Activated CD8-positive, alpha-beta T cell treated with anti-CD3 and anti-CD28 coated beads for 36 hours (primary cell): ENCODE data around the gene ADCY10. TPM values are rescaled to one million over a fixed set of nuclear protein-coding genes. Genes with fewer than 3 reads are reported as not detected.
"Not testable (repeated sequence)": the region's sequence is repeated elsewhere in the genome, so short reads cannot be mapped to it uniquely, and the experiment has no call there.

Experiments
- ATAC-seq: fragments of 200-7000 bp; cut with Tn5 transposase; one replicate; pipeline ENCODE4 v1.10.0; 2021; ENCODE audit warnings: mild to moderate bottlenecking, moderate library complexity
- CTCF ChIA-PET: fragments of 350-600 bp; sonication (Branson Sonifier 250); formaldehyde crosslinking; loops from one replicate; lab custom pipeline; 2021; ENCODE audit warnings: antibody characterized with exemption; lab: Charles Lee
- POLR2A ChIA-PET: fragments of 350-600 bp; sonication (Branson Sonifier 250); formaldehyde crosslinking; loops from one replicate; lab custom pipeline; 2021; ENCODE audit warnings: antibody characterized with exemption; lab: Charles Lee
- DNase-seq: peaks from one replicate; pipeline ENCODE4 v3.0.0-alpha.2; 2020
- H3K27ac Mint-ChIP-seq: one replicate; pipeline ENCODE4 v1.8.0; 2021; ENCODE audit warnings: mild to moderate bottlenecking, mixed read lengths
- H3K27me3 Mint-ChIP-seq: one replicate; pipeline ENCODE4 v1.8.0; 2021; ENCODE audit warnings: mixed read lengths
- H3K36me3 Mint-ChIP-seq: one replicate; pipeline ENCODE4 v1.8.0; 2021; ENCODE audit warnings: low read depth, mixed read lengths
- H3K4me1 Mint-ChIP-seq: one replicate; pipeline ENCODE4 v1.8.0; 2021; ENCODE audit warnings: low read depth, mixed read lengths
- H3K4me3 Mint-ChIP-seq: one replicate; pipeline ENCODE4 v1.8.0; 2021; ENCODE audit warnings: mild to moderate bottlenecking, moderate library complexity, mixed read lengths
- H3K9me3 Mint-ChIP-seq: one replicate; pipeline ENCODE4 v1.8.0; 2021; ENCODE audit warnings: mixed read lengths
- intact Hi-C: fragments of 100-400 bp; cut with micrococcal nuclease; formaldehyde crosslinking; loops from one replicate; pipeline ENCODE4 v1.10.0; 2022
- total RNA-seq, 2 experiments: library from RNA; stranded (reverse); gene quantifications; one replicate each; pipeline ENCODE4 v1.2.3, GENCODE V29; 2021
- TF ChIP-seq, protein P1 (sequence below): fragments of 200-600 bp; IDR thresholded peaks from one replicate; pipeline ENCODE4 v1.8.0; 2022; ENCODE audit warnings: antibody characterized with exemption, mild to moderate bottlenecking

ADCY10 gene
- total RNA-seq, 2 experiments from 2014 or later, result 0.05 TPM; not detected in 1

DNA sequence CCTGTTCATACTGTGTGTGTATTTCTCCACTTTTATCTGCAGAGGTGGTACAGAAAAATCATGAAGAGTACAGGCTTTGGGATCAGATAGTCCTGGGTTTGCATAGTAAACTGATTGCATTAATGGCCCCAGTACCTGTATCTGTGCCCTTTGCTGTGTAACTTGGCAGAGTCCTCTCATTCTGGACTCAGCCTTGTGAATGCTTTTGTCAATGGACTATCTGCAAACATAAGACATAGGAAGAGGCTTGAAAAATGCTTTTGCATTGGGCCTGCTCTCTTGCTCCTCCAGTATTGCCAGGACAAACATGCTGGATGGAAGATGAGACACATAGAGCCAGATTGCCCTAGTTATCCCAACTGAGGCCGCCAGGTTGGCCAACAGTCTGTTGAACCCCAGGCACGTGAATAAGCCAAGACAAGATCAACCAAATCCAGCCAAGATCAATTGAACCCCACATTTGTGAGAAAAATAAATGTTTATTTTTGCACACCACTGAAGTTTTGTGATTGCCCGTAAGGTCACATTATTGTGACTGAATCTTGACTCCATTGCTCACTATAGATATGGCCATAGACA, 37.2 kb downstream of the ADCY10 start:
- no peaks in the 10 kb centered on the region for H3K9me3 Mint-ChIP-seq
- DNase-seq (no peak), ATAC-seq (no peak)
- ChIA-PET CTCF (no interaction called here), POLR2A (no interaction called here)
- TF ChIP-seq, protein P1, sequence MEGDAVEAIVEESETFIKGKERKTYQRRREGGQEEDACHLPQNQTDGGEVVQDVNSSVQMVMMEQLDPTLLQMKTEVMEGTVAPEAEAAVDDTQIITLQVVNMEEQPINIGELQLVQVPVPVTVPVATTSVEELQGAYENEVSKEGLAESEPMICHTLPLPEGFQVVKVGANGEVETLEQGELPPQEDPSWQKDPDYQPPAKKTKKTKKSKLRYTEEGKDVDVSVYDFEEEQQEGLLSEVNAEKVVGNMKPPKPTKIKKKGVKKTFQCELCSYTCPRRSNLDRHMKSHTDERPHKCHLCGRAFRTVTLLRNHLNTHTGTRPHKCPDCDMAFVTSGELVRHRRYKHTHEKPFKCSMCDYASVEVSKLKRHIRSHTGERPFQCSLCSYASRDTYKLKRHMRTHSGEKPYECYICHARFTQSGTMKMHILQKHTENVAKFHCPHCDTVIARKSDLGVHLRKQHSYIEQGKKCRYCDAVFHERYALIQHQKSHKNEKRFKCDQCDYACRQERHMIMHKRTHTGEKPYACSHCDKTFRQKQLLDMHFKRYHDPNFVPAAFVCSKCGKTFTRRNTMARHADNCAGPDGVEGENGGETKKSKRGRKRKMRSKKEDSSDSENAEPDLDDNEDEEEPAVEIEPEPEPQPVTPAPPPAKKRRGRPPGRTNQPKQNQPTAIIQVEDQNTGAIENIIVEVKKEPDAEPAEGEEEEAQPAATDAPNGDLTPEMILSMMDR, result no peak
- H3K27ac Mint-ChIP-seq, result no peak overlapping the region
- H3K36me3 Mint-ChIP-seq, result no peaks in the 10 kb centered on the region
- H3K4me1 Mint-ChIP-seq, result no peaks in the 10 kb centered on the region
- H3K27me3 Mint-ChIP-seq, result no peaks in the 10 kb centered on the region
- H3K4me3 Mint-ChIP-seq, result no peak overlapping the region
- intact Hi-C loops, result no loop called here

DNA sequence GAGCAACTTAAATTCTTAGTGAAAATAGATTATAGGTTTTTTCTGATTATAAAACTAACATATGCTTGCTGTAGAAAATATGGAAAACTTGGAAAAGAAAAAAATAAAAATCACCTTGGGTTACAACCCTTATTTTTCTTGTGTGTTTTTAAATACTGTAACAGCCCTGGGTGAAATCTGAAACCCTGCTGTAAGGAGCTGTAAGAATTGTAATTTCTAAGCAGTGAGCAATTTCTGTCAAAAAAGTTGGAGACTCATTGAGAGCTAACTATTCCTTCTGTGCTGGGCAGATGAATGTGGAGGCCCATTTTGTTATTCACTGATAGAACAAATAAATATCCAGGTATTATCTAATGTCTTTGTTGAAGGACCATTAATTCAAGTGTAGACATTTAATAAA, 42.6 kb downstream of the ADCY10 start:
- no peak overlapping the region for H3K27ac Mint-ChIP-seq
- H3K4me3 Mint-ChIP-seq, result no peak overlapping the region
- TF ChIP-seq, protein P1, result no peak
- H3K9me3 Mint-ChIP-seq, result no peaks in the 10 kb centered on the region
- no peaks in the 10 kb centered on the region for H3K36me3 Mint-ChIP-seq
- intact Hi-C loops, result no loop called here
- CTCF ChIA-PET, result interaction anchor here (1.4 kb wide), 1 partner anchor 11 kb away, joined by 3 read pairs; no protein-coding TSS in a partner anchor
- ATAC-seq (no peak), DNase-seq (no peak)
- no peaks in the 10 kb centered on the region for H3K4me1 Mint-ChIP-seq
- POLR2A ChIA-PET, result no interaction called here
- no peaks in the 10 kb centered on the region for H3K27me3 Mint-ChIP-seq

DNA sequence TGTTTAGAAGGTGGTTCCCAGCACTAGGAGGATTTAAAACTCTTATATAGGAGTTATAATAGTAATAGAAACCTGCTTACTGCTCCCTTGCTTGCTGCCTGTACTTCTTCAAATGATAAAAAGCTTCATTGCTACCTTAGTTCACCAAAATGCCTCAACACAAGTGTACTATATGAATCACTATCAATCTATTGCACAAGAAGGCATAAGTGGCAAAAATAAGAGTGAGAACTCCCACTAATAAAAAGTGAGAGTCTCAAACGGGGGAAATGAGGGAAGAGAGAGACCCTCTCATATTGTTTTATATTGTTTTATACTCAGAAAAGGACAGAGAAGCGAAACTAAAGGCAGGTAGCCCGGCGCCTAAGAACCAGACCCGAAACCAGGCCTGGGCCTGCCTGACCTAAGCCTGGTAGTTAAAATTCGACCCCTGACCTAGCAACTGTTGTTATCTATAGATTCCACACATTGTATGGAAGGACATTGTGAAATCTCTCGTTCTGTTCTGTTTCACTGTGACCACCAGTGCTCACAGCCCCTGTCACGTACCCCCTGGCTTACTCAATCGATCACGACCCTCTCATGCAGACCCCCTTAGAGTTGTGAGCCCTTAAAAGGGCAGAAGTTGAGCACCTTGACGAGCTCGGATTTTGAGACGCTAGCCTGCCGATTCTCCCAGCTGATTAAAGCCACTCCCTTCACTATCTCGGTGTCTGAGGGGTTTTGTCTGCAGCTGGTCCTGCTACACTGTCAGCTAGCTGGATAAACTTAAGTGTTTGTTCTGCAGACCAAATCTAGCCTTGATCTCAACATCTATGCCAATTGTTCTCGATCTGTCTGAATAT, 44.6 kb downstream of the ADCY10 start:
- DNase-seq, H3K27ac Mint-ChIP-seq, POLR2A ChIA-PET, H3K4me3 Mint-ChIP-seq, H3K9me3 Mint-ChIP-seq, ATAC-seq, H3K27me3 Mint-ChIP-seq, H3K4me1 Mint-ChIP-seq, intact Hi-C loops, H3K36me3 Mint-ChIP-seq: not testable (repeated sequence)
- CTCF ChIA-PET, result interaction anchor here (1.3 kb wide), 1 partner anchor 213 kb away, joined by 6 read pairs; no protein-coding TSS in a partner anchor

DNA sequence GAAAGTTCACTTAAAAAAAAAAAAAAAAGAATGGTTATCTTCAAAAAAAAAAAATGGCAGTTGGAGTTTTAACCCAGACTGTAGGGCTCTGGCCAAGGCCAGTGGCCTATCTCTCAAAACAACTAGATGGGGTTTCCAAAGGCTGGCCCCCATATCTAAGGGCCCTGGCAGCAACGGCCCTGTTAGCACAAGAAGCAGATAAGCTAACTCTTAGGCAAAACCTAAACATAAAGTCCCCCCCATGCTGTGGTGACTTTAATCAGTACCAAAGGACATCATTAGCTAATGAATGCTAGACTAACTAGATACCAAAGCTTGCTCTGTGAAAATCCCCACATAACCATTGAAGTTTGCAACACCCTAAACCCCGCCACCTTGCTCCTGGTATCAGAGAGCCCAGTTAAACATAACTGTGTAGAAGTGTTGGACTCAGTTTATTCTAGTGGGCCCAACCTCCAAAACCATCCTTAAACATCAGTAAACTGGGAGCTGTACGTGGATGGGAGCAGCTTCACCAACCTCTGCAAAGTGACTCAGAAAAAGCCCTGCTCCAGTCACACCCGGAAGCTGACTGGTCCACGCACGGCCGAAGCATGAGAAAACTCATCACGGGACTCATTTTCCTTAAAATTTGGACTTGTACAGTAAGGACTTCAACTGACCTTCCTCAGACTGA, 47.1 kb downstream of the ADCY10 start:
- H3K4me3 Mint-ChIP-seq, H3K4me1 Mint-ChIP-seq, DNase-seq, CTCF ChIA-PET, intact Hi-C loops, H3K9me3 Mint-ChIP-seq, H3K27me3 Mint-ChIP-seq, H3K36me3 Mint-ChIP-seq, ATAC-seq, H3K27ac Mint-ChIP-seq, POLR2A ChIA-PET: not testable (repeated sequence)

DNA sequence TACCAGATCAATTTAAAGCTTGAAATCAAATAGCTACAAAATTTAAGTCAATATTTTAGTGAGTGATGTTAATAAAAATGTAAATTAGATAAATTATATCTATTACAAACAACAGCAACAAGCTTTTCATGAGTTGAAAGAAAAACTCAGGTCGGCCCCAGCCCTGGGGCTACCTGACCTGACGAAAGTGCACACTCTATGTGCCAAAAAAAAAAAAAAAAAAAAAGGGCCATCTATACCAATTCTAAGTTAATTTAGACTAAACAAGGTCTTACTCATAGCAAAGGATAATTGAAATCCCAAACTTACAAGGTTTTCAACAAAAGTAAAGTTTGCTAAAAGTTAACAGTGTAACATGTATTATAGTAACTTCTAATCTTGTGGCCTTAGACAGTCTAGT, 47.6 kb downstream of the ADCY10 start:
- POLR2A ChIA-PET, CTCF ChIA-PET, intact Hi-C loops, H3K36me3 Mint-ChIP-seq, H3K9me3 Mint-ChIP-seq, H3K4me1 Mint-ChIP-seq, H3K27me3 Mint-ChIP-seq, H3K4me3 Mint-ChIP-seq, DNase-seq, ATAC-seq, H3K27ac Mint-ChIP-seq: not testable (repeated sequence)

DNA sequence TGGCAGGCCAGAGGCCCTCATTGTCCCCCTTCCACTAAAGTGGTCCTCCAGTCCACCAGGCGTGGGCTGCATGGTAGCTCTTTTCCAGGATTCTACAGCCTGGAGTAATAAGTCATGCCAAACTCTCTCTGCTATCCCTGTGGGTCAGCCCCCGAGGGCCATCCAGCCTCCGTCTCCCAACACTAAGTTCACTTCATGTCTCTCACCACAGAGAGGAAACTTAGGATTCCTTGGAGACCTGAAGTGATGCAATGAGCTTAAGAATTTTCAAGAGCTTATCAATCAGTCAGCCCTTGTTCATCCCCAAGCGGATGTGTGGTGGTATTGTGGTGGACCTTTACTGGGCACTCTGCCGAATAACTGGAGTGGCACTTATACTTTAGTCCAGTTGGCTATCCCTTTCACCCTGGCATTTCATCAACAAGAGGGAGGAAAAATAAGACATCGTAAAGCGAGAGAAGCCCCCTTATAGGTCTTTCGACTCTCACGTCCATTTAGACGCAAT, 48.1 kb downstream of the ADCY10 start:
- DNase-seq, result not testable (repeated sequence)

DNA sequence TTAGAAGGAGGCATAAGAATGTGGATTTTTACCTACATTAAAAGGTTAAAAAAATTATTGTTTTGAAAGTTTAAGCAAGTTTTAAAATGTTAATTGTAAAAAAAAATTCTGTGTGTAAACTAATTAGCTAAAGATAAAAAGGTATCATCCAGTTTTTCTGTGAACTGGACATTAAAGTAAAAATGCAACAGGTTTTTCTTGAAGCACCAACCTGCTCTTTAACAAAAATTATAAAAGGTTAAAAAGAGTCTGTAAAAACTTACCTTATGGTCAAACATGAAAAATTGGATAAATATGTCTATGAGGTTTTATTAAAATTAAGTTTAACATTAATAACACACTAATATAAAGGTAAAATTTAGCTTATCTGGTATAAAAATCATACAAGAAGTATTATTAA, 48.7 kb downstream of the ADCY10 start:
- H3K9me3 Mint-ChIP-seq, intact Hi-C loops: not testable (repeated sequence)

More for the DNA sequence above, 48.1 kb downstream of the ADCY10 start:
- POLR2A ChIA-PET, H3K27ac Mint-ChIP-seq, H3K36me3 Mint-ChIP-seq, H3K27me3 Mint-ChIP-seq, H3K9me3 Mint-ChIP-seq, intact Hi-C loops, CTCF ChIA-PET, ATAC-seq, H3K4me1 Mint-ChIP-seq, H3K4me3 Mint-ChIP-seq: not testable (repeated sequence)

More for the DNA sequence above, 48.7 kb downstream of the ADCY10 start:
- H3K27ac Mint-ChIP-seq, CTCF ChIA-PET, H3K36me3 Mint-ChIP-seq, H3K4me3 Mint-ChIP-seq, POLR2A ChIA-PET, H3K27me3 Mint-ChIP-seq, ATAC-seq, DNase-seq, H3K4me1 Mint-ChIP-seq: not testable (repeated sequence)
